HG02870 (cell line): ENCODE measurements around the gene GATAD2B.

Experiments
- ATAC-seq: cut with Tn5 transposase; IDR thresholded peaks from one replicate; pipeline ENCODE4 v1.9.1; 2021; ENCODE audit warnings: mild to moderate bottlenecking, moderate library complexity; ENCODE audit not compliant: unreplicated experiment

Gene GATAD2B

DNA sequence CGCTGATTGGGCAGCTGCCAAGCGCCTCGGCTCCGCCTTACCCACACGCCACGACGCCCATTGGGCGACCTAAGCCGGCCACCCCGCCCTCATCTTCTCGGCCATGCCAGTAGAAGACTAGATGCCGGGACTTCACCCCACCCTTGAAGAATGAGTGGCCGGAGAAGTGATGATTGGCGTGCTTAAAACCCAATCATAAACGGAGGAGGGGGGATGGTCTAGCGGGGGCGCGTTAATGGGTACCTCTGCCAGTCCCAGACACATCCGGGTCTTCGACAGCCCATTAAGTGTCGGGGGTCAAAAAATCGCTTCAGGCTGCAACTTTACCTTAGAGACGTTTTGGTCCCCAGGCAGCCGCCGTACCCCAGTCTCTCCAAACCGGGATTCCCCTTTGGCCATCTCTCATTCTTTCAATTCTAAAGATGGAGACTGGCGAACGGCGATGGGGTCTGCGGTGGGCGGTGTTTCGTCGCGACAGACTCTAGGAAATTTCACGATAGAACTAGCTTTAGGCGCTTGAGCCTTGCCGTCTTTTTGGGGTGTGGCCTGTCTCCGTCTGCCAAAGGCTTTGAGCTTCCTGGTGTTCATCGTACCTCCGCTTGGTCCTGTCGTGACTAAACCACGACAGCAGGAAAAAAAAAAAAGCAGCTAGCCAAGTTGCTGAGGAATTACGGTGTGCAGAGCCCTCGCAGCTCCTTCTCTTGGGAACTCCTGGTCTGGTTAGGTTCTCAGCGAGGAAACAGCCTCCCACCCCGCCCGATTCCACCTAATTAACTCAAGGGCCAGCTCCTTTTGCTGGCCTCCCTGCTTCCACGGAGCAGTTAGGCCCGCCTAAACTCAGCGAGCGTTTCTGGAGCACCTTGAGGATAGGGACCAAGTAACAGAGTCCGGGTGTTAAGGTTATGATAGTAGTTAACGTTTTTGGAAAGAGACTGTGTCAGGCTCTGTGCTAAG, at the start of gene GATAD2B:
TSS of gene GATAD2B (minus strand) at position 1 of the 954 bp plus-strand sequence. CDS start 94,625 bp downstream, outside the sequence.
- ATAC-seq, result peak; percentile 94

GRCh38 chr1:153970346-153970745, 47.6 kb upstream of the GATAD2B start:
- ATAC-seq, result no peak

DNA sequence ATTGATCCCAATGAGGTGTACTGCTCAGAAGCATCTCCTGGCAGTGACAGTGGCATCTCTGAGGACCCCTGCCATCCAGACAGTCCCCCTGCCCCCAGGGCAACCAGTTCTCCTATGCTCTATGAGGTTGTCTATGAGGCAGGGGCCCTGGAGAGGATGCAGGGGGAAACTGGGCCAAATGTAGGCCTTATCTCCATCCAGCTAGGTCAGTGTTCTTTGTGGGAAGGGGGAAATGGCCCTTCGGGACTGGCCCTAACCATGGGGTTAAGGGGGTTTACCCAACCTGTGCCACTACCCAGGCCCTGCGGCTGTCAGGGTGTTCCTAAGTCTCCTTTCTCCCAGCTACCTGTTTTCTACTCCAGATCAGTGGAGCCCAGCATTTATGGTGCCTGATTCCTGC, 46.2 kb upstream of the GATAD2B start:
- no peak for ATAC-seq

DNA sequence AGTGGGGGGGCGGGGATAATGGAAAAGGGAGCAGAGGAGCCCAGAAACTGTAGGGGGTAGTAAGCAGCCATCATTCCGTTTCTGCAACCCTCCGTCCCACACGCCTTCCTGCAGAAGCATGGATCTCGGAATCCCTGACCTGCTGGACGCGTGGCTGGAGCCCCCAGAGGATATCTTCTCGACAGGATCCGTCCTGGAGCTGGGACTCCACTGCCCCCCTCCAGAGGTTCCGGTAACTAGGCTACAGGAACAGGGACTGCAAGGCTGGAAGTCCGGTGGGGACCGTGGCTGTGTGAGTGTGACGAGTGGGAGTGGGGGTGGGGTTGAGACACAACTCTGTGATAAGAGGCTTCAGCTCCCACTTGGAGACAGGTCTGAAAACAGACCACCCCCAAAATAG, 45.6 kb upstream of the GATAD2B start:
- ATAC-seq, result no peak

DNA sequence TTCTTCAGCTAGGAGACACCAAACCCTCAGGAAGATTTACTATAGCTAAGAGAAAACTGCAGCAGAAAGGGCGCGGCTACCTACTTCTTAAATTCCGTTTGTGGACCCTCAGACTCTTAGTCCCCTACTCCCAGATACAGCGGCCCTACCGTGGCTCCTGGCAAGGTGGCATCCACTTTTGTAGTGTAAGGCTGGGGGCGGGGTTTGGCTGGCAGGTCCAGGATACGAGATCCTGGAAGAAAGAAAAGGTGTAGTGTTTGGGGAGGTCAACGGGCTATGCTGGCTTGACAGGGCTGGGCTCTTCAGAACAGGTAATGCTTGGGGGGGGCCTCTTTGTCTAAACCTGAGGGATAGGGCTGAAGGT, 45.2 kb upstream of the GATAD2B start:
- no peak for ATAC-seq

DNA sequence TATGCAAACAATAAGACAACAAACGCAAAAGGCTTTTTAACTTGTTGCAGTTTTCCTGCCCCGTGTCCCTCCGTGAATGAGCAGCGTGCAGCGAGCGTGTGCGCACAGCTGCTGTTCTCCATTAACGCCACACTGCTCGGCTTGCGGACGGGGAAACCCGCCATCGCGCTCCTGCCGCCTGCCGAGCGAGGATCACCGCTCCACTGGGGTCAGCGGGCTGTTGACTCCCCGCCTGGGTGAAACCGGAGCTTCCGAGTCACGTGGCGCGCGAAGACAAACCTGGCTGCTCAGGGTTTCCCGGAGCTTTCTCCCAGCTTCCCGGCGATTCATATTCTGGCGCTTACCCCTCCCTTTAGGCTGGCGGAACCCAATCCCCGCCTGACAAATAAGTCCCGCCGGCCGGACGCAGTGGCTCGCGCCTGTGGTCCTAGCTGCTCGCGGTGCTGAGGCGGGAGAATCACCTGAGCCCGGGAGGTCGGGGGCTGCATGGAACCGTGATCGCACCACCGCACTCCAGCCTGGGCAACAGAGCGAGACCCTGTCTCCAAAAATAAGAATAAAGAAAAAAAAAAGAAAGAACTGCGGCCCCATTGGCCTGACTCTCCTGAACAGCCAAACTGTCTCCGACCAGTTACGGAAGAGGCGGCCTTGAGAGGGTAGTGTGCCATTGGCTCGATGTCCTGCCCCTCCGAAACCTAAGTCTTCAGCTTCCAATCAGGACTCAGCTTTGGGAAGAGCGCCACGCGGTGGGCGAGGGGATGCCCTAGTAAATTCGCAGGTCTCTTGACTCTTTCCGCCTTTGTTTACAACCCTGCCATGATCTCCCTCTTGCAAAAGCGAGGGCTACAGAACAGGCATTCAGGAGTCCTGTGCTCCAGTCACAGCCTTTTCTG, 44.6 kb upstream of the GATAD2B start, which contains the start of gene CREB3L4:
TSS of gene CREB3L4 (plus strand) at position 796 of the 893 bp plus-strand sequence. CDS start 624 bp downstream, outside the sequence.
- ATAC-seq, result peak; percentile 59

DNA sequence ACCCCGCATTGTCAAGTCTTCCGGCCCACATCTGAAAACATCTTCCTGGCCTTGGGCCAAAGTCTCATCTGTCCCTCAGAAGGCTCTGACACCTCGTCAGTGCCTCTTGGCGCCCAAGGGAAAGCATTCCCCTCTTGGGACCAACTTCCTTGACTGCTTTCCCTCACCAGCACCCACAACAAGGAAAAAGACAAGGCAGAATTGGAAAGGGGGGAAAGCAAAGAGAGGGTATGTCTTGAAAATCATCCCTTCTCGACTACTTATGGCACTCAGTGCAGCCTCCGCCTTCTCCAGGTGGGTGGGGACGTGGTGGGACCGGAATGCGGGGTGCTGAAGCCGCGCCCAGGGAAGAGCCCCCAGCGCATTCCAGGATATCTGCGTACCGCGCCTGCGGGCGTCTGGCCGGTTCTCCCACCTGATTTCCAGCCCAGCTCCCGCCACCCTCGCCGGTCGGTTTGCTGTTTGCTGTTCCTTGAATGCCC, 41.1 kb upstream of the GATAD2B start:
- no peak for ATAC-seq

GRCh38 chr1:153963030-153963849, 40.5 kb upstream of the GATAD2B start, which contains the start of gene SLC39A1:
TSS of gene SLC39A1 (minus strand) at chr1:153963537. CDS start at chr1:153962715, 822 bp downstream.
- peak; percentile 57 for ATAC-seq

- ATAC-seq, result no peak
Measured at GRCh38 chr1:153962088-153963029, 39.6 kb upstream of the GATAD2B start.

DNA sequence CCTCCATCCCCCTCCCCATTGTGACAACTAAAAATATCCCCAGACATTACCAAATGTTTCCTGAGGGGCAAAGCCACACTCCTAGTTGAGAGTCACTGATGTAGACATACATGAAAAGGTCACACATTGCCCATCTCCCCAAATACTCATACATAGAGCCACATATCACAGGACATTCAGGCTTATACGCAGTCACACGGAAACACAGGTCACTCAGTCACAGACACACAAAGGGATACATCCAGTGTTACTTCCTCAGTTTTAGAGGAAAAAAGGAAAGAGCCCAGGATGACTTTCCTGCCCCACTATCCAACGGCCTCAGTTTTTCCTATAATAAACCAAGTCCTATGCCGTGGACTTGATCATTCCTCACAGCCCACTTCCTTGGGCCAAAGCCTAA, 38.6 kb upstream of the GATAD2B start:
- no peak for ATAC-seq

DNA sequence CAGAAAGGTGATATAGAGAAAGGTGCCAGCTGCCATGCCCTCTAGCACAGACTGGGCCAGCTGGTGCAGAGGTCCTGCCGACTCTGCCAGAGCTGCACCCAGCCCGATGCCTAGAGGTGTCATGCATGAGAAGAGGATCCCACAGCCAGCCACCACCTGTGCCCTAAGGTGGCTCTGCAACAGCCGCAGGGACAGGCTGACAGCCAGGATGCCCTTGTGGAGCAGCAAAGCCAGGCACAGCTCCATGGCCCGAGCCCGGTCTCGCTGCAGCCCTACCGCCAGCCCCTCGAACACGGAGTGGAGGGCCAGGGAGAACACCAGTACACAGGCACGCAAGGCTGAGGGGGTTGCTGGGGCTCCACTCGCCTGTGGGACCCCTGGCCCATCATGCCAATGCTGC, 37.4 kb upstream of the GATAD2B start:
- no peak for ATAC-seq

- no peak for ATAC-seq
Measured at GRCh38 chr1:153959454-153959853, 36.7 kb upstream of the GATAD2B start.

GRCh38 chr1:153958961-153959260, 36.1 kb upstream of the GATAD2B start:
- ATAC-seq, result no peak

- ATAC-seq, result peak; percentile 67
Measured at GRCh38 chr1:153958111-153958960, 35.6 kb upstream of the GATAD2B start, which contains the start of gene CRTC2. TSS of gene CRTC2 (minus strand) at chr1:153958612. CDS start at chr1:153958497, 115 bp downstream.

- ATAC-seq, result no peak
Measured at GRCh38 chr1:153957744-153958110, 35.0 kb upstream of the GATAD2B start.

DNA sequence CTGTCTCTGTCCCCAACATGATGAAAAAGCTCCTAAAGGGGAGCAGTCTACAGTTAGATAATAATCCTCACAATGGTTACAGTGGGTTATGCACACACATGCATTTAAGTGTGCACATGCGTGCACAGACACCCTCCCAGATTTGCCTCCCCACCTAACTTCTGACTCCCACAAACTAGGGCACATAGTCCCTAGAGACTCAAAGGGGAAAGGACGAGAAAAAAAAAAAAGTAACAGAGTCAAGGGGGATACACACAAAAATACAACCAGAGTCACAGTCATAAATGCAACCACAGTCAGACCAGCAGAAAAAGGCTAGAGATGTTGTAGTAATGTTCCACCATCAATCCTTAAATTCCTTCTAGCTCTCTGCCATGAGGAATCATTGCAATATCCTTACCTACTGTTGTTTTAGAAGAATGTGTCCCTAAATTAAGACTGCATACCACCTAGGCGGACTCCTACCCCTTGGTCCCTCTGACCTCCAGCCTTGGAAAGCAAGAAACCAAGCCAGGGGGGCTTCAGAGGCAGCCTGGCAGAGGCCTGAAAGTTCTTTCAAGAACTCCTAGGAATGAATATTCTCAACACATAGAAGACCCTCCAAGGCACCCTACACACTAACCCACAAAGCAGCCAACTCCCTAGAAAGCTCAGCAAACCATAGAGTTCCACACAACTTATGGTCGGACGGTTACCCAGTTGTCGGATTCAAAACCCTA, 34.4 kb upstream of the GATAD2B start:
- ATAC-seq, result no peak

DNA sequence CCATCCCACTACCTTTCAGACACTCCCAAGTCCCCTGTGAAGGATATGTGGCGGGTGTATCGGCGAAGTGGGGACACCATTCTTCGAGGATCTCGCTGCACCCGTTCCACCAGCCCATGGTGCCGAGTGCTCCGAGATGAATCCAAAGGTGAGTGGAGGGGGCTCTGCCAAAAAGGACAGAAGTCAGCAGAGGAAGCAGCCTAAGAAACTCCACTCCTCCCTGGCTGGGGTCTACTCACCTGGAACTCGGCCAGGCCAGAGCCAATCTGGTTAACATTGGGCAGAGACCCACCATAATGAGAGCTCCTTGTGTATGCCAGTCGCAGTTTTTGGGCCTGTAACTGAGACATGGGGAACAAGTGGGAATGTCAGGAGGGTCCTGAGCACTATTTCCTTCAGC, 32.1 kb upstream of the GATAD2B start:
- no peak for ATAC-seq

- no peak for ATAC-seq
Measured at GRCh38 chr1:153953859-153954365, 31.1 kb upstream of the GATAD2B start.
